ENCODE results near the gene ZNF554. TPM values are rescaled to one million over a fixed set of nuclear protein-coding genes. Genes with fewer than 3 reads are reported as not detected.

ZNF554 gene
- total RNA-seq, 1 experiment from 2014 or later: 5.9 TPM

DNA sequence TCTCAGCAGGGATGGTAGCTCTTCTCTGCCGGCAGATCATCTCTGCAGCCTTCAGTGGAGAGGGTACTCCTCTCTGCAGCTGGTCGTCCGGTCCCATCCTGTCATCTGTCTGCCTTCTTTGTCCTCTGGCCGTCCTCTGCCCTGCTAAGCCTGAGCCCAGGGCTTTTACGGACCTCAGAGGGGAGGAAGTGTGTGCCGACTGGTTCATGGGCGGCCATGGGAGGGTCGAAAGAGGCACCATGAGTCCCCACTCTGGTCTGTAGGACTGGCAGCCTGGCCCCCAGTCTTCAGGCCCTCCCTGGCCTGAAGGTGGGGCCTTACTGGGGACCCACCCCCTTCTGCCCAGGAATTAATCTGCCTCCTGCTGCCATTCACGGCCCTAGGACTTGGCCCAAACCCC lies 4.0 kb downstream of the ZNF554 start:
- no peak overlapping the region for H3K18ac ChIP-seq (ENCODE audit: insufficient read length, low read depth, low read length)
- no peaks in the 10 kb centered on the region for H3K4me1 ChIP-seq (ENCODE audit: insufficient read depth, low read length)
- H3K9me3 ChIP-seq (ENCODE audit: control insufficient read depth, low read depth, low read length): peaks cover 6% of the 10 kb centered on the region
- Mint-ChIP-seq H3K27ac (no peak overlapping the region), H3K9me3 (peaks cover 18 to 32% of the 10 kb centered on the region in 2 experiments), H3K4me1 (peaks cover 3% of the 10 kb centered on the region in 2 experiments; a peak in 1 of 4 replicates), H3K36me3 (ENCODE audit: insufficient read depth in 1 of 3, low read depth in 3 of 3) (peaks cover 29 to 46% (median 34%) of the 10 kb centered on the region in 3 experiments), H3K27me3 (ENCODE audit: low read depth) (no peaks in the 10 kb centered on the region), H3K4me3 (no peak overlapping the region)
- no peaks in the 10 kb centered on the region for H3K79me1 ChIP-seq (ENCODE audit: insufficient read depth, low read depth, low read length, poor library complexity, severe bottlenecking)
- H2BK120ac ChIP-seq (ENCODE audit: low read depth, low read length, poor library complexity, severe bottlenecking): no peak overlapping the region
- no peaks in the 10 kb centered on the region for H3K79me2 ChIP-seq (ENCODE audit: insufficient read depth, low read length)
- H4K91ac ChIP-seq (ENCODE audit: insufficient read length, low read depth, low read length): no peak overlapping the region
- no peak overlapping the region for H2BK15ac ChIP-seq (ENCODE audit: low read depth, low read length)
- no peak overlapping the region for H3T11ph ChIP-seq (ENCODE audit: low read length)
- H3K23me2 ChIP-seq (ENCODE audit: insufficient read length, low read depth, low read length, poor library complexity, severe bottlenecking): no peaks in the 10 kb centered on the region
- no peak overlapping the region for H3K4ac ChIP-seq (ENCODE audit: low read depth, low read length)
- TF ChIP-seq, protein P1, sequence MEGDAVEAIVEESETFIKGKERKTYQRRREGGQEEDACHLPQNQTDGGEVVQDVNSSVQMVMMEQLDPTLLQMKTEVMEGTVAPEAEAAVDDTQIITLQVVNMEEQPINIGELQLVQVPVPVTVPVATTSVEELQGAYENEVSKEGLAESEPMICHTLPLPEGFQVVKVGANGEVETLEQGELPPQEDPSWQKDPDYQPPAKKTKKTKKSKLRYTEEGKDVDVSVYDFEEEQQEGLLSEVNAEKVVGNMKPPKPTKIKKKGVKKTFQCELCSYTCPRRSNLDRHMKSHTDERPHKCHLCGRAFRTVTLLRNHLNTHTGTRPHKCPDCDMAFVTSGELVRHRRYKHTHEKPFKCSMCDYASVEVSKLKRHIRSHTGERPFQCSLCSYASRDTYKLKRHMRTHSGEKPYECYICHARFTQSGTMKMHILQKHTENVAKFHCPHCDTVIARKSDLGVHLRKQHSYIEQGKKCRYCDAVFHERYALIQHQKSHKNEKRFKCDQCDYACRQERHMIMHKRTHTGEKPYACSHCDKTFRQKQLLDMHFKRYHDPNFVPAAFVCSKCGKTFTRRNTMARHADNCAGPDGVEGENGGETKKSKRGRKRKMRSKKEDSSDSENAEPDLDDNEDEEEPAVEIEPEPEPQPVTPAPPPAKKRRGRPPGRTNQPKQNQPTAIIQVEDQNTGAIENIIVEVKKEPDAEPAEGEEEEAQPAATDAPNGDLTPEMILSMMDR (conservative IDR thresholded peaks at IDR 0.05): no peak
- no peak overlapping the region for H4K8ac ChIP-seq (replicated peaks; ENCODE audit: insufficient read length, low read depth, low read length)
- no peak overlapping the region for H2BK5ac ChIP-seq (ENCODE audit: insufficient read length, low read length)
- no peak overlapping the region for H3K27ac ChIP-seq (ENCODE audit: insufficient read length, low read depth, low read length)
- no peak overlapping the region for H3K4me2 ChIP-seq (ENCODE audit: insufficient read depth, insufficient read length, low read length)
- no peak overlapping the region for H2BK12ac ChIP-seq (ENCODE audit: insufficient read length, low read depth, low read length)
- no peak overlapping the region for H3K14ac ChIP-seq (ENCODE audit: insufficient read depth, low read length)
- H2BK20ac ChIP-seq (ENCODE audit: low read depth, low read length, poor library complexity, severe bottlenecking): no peak overlapping the region
- no peak overlapping the region for H3K56ac ChIP-seq (ENCODE audit: insufficient read length, low read depth, low read length)
- H3K23ac ChIP-seq (ENCODE audit: insufficient read length, low read depth, low read length): no peak overlapping the region
- peaks cover 2% of the 10 kb centered on the region for H4K20me1 ChIP-seq (ENCODE audit: control insufficient read depth, insufficient read depth, insufficient read length)
- no peaks in the 10 kb centered on the region for H3K27me3 ChIP-seq (ENCODE audit: insufficient read depth, low read length)
- no peak overlapping the region for H2AK5ac ChIP-seq (ENCODE audit: insufficient read length, low read length)
- H3K9ac ChIP-seq (ENCODE audit: extremely low read depth, insufficient read length, low read length): no peak overlapping the region
- H4K5ac ChIP-seq (ENCODE audit: insufficient read length, low read depth, low read length): no peak overlapping the region
- H2AFZ ChIP-seq (ENCODE audit: low read length): no peak overlapping the region
- no peak for DNase-seq
- WGBS (ENCODE audit: extremely low coverage, insufficient read length, low lambda C conversion rate): no CpG with 5 or more reads among the region's 9 CpGs
